ENCODE data around the gene TEF. TPM values are rescaled to one million over a fixed set of nuclear protein-coding genes. Genes with fewer than 3 reads are reported as not detected.

TEF gene
- total RNA-seq, 4 donors from 2014 or later = 26.1 to 50.7 (median 37.0) TPM

GRCh38 chr22:41369424-41369745 is 12.4 kb upstream of the TEF start:
- WGBS, 2 donors (ENCODE audit: low coverage in 1 of 2) = 29 to 55% methylated on average over 2 to 3 of the region's 3 CpGs
- Histone ChIP-seq H3K27ac (peak overlapping the region; percentile 4 to 89 (median 85)), H3K9me3 (no peaks in the 10 kb centered on the region), H3K4me1 (peaks cover 0 to 67% (median 13%) of the 10 kb centered on the region in 3 donors), H3K36me3 (peaks cover 0 to 26% of the 10 kb centered on the region in 2 donors), H3K27me3 (no peaks in the 10 kb centered on the region), H3K4me3 (peak overlapping the region in 1 of 2 donors; percentile 64)
- ATAC-seq = no peak
- TF ChIP-seq EP300 (IDR thresholded peaks at IDR 0.05) = no peak
- TF ChIP-seq POLR2A (IDR thresholded peaks at IDR 0.05) = no peak
- no peak for TF ChIP-seq CTCF (IDR thresholded peaks at IDR 0.05)

- no peaks in the 10 kb centered on the region for H3K9me3 ChIP-seq
- H3K36me3 ChIP-seq = peaks cover 0 to 28% of the 10 kb centered on the region in 2 donors
- WGBS, 2 donors (ENCODE audit: low coverage in 1 of 2) = 85 to 87% methylated on average over 6 to 7 of the region's 9 CpGs
- H3K4me3 ChIP-seq = peak overlapping the region in 1 of 2 donors; percentile 64
- H3K4me1 ChIP-seq = peaks cover 0 to 67% (median 13%) of the 10 kb centered on the region in 3 donors
- TF ChIP-seq POLR2A (IDR thresholded peaks at IDR 0.05) (no peak), POLR2AphosphoS5 (IDR thresholded peaks at IDR 0.05) (no peak), EP300 (IDR thresholded peaks at IDR 0.05) (no peak), CTCF (IDR thresholded peaks at IDR 0.05) (no peak)
- ATAC-seq = no peak
- H3K27ac ChIP-seq = peak overlapping the region in 3 of 4 donors; percentile 83 to 89 (median 87)
- no peaks in the 10 kb centered on the region for H3K27me3 ChIP-seq
Observed at GRCh38 chr22:41369837-41370236, 11.9 kb upstream of the TEF start.

GRCh38 chr22:41377846-41378245 is 3.9 kb upstream of the TEF start:
- Histone ChIP-seq H3K27me3 (no peaks in the 10 kb centered on the region), H3K4me1 (peaks cover 3 to 58% (median 11%) of the 10 kb centered on the region in 3 donors), H3K4me3 (no peak overlapping the region), H3K9me3 (no peaks in the 10 kb centered on the region), H3K36me3 (peaks cover 0 to 23% of the 10 kb centered on the region in 2 donors), H3K27ac (peak overlapping the region in 3 of 4 donors; percentile 78 to 100 (median 100))
- TF ChIP-seq EP300 (IDR thresholded peaks at IDR 0.05) (no peak), CTCF (IDR thresholded peaks at IDR 0.05) (no peak), POLR2A (IDR thresholded peaks at IDR 0.05) (no peak), POLR2AphosphoS5 (IDR thresholded peaks at IDR 0.05) (peak; percentile 0)
- 24 to 48% methylated on average over 4 to 6 of the region's 6 CpGs for WGBS, 2 donors (ENCODE audit: low coverage in 1 of 2)
- no peak for ATAC-seq

GRCh38 chr22:41380993-41381328 is 781 bp upstream of the TEF start:
- no peaks in the 10 kb centered on the region for H3K9me3 ChIP-seq
- ATAC-seq = peak; percentile 76
- WGBS, 2 donors (ENCODE audit: low coverage in 1 of 2) = no CpG with 5 or more reads among the region's 22 CpGs
- H3K4me3 ChIP-seq = peak overlapping the region; percentile 34 to 91
- TF ChIP-seq POLR2A (IDR thresholded peaks at IDR 0.05) = peak; percentile 77 to 85
- TF ChIP-seq EP300 (IDR thresholded peaks at IDR 0.05) = peak; percentile 67
- no peak for TF ChIP-seq CTCF (IDR thresholded peaks at IDR 0.05)
- peak; percentile 86 for TF ChIP-seq POLR2AphosphoS5 (IDR thresholded peaks at IDR 0.05)
- H3K4me1 ChIP-seq = peaks cover 3 to 84% (median 19%) of the 10 kb centered on the region in 3 donors
- H3K27me3 ChIP-seq = no peaks in the 10 kb centered on the region
- peaks cover 0 to 7% of the 10 kb centered on the region in 2 donors for H3K36me3 ChIP-seq
- H3K27ac ChIP-seq = peak overlapping the region; percentile 96 to 100 (median 100)

- peak; percentile 40 for ATAC-seq
- Histone ChIP-seq H3K27me3 (no peaks in the 10 kb centered on the region), H3K9me3 (no peaks in the 10 kb centered on the region), H3K36me3 (peaks cover 0 to 12% of the 10 kb centered on the region in 2 donors), H3K27ac (peak overlapping the region; percentile 96 to 100 (median 100)), H3K4me1 (peaks cover 3 to 84% (median 19%) of the 10 kb centered on the region in 3 donors), H3K4me3 (peak overlapping the region; percentile 55 to 91)
- TF ChIP-seq POLR2A (IDR thresholded peaks at IDR 0.05) = no peak
- TF ChIP-seq CTCF (IDR thresholded peaks at IDR 0.05) = no peak
- TF ChIP-seq POLR2AphosphoS5 (IDR thresholded peaks at IDR 0.05) = no peak
- TF ChIP-seq EP300 (IDR thresholded peaks at IDR 0.05) = no peak
- 0% methylated on average over 7 of the region's 35 CpGs; no CpG with 5 or more reads in 1 of the 2 donors for WGBS, 2 donors (ENCODE audit: low coverage in 1 of 2)
Observed at GRCh38 chr22:41382098-41382578, 396 bp downstream of the TEF start.
